Measurements from ENCODE around the gene SECISBP2L.

SECISBP2L gene

GRCh38 chr15:48985516-48985915 lies 60.7 kb downstream of the SECISBP2L start:
- no peak for TF ChIP-seq CTCF (IDR thresholded peaks at IDR 0.05; ENCODE audit: low read depth, low read length, missing control alignments)
- DNase-seq (ENCODE audit: low read depth): no peak

GRCh38 chr15:48984811-48985352 lies 61.4 kb downstream of the SECISBP2L start:
- no peak for DNase-seq (ENCODE audit: low read depth)
- no peak overlapping the region for H3K4me3 ChIP-seq (ENCODE audit: low read depth, low read length)
- TF ChIP-seq CTCF (IDR thresholded peaks at IDR 0.05; ENCODE audit: low read depth, low read length, missing control alignments): no peak

More at GRCh38 chr15:48985516-48985915, 60.7 kb downstream of the SECISBP2L start:
- H3K4me3 ChIP-seq (ENCODE audit: low read depth, low read length): no peak overlapping the region

- no peak for DNase-seq (ENCODE audit: low read depth)
- no peak for TF ChIP-seq CTCF (IDR thresholded peaks at IDR 0.05; ENCODE audit: low read depth, low read length, missing control alignments)
- no peak overlapping the region for H3K4me3 ChIP-seq (ENCODE audit: low read depth, low read length)
Observed at GRCh38 chr15:48984021-48984710, 62.1 kb downstream of the SECISBP2L start.

GRCh38 chr15:48983300-48983699 lies 62.9 kb downstream of the SECISBP2L start:
- DNase-seq (ENCODE audit: low read depth): no peak

GRCh38 chr15:48981941-48982340 lies 64.3 kb downstream of the SECISBP2L start:
- H3K4me3 ChIP-seq (ENCODE audit: low read depth, low read length): no peak overlapping the region
- no peak for TF ChIP-seq CTCF (IDR thresholded peaks at IDR 0.05; ENCODE audit: low read depth, low read length, missing control alignments)
- no peak for DNase-seq (ENCODE audit: low read depth)

More at GRCh38 chr15:48983300-48983699, 62.9 kb downstream of the SECISBP2L start:
- H3K4me3 ChIP-seq (ENCODE audit: low read depth, low read length): no peak overlapping the region
- no peak for TF ChIP-seq CTCF (IDR thresholded peaks at IDR 0.05; ENCODE audit: low read depth, low read length, missing control alignments)

GRCh38 chr15:48978638-48979037 lies 67.6 kb downstream of the SECISBP2L start:
- no peak for TF ChIP-seq CTCF (IDR thresholded peaks at IDR 0.05; ENCODE audit: low read depth, low read length, missing control alignments)
- H3K4me3 ChIP-seq (ENCODE audit: low read depth, low read length): no peak overlapping the region
- no peak for DNase-seq (ENCODE audit: low read depth)

Data from GM12864 (cell line).